Mucosa of stomach (tissue), 1 donor: ENCODE results near the gene SAPCD1.
"Not testable (repeated sequence)": the region's sequence is repeated elsewhere in the genome, so short reads cannot be mapped to it uniquely, and the experiment has no call there.

ENCODE experiments used
- H3K27me3 ChIP-seq: one replicate; pipeline ENCODE4 v1.7.0; 2013; ENCODE audit warnings: mild to moderate bottlenecking, low read length; ENCODE audit not compliant: control insufficient read depth, insufficient read depth
- H3K36me3 ChIP-seq: one replicate; pipeline ENCODE4 v1.7.0; 2013; ENCODE audit warnings: low read length; ENCODE audit not compliant: control insufficient read depth, insufficient read depth
- H3K4me1 ChIP-seq: one replicate; pipeline ENCODE4 v1.7.0; 2013; ENCODE audit warnings: mild to moderate bottlenecking, low read length; ENCODE audit not compliant: control insufficient read depth, insufficient read depth
- H3K4me3 ChIP-seq: one replicate; pipeline ENCODE4 v1.7.0; 2013; ENCODE audit warnings: low read length
- H3K9ac ChIP-seq: one replicate; pipeline ENCODE4 v1.7.0; 2013; ENCODE audit warnings: mild to moderate bottlenecking, low read length, moderate library complexity
- H3K9me3 ChIP-seq: one replicate; pipeline ENCODE4 v1.7.0; 2013; ENCODE audit warnings: mild to moderate bottlenecking, low read length, moderate library complexity; ENCODE audit not compliant: control insufficient read depth
- donor health status: Pancreatic carcinoma.

The SAPCD1 gene

GRCh38 chr6:31792090-31792374 is 29.6 kb downstream of the SAPCD1 start:
- H3K27me3 ChIP-seq = no peaks in the 10 kb centered on the region
- peaks cover 9% of the 10 kb centered on the region for H3K4me1 ChIP-seq
- no peak overlapping the region for H3K9ac ChIP-seq
- H3K9me3 ChIP-seq = no peaks in the 10 kb centered on the region
- no peaks in the 10 kb centered on the region for H3K36me3 ChIP-seq
- no peak overlapping the region for H3K4me3 ChIP-seq

- Histone ChIP-seq H3K4me3 (no peak overlapping the region), H3K4me1 (peaks cover 9% of the 10 kb centered on the region), H3K9me3 (no peaks in the 10 kb centered on the region), H3K27me3 (no peaks in the 10 kb centered on the region), H3K36me3 (no peaks in the 10 kb centered on the region), H3K9ac (no peak overlapping the region)
Measured at GRCh38 chr6:31792761-31793171, 30.3 kb downstream of the SAPCD1 start.

GRCh38 chr6:31793927-31794245 is 31.4 kb downstream of the SAPCD1 start:
- H3K36me3 ChIP-seq, H3K9me3 ChIP-seq, H3K27me3 ChIP-seq, H3K4me3 ChIP-seq, H3K4me1 ChIP-seq: not testable (repeated sequence)
- H3K9ac ChIP-seq = peak overlapping the region; percentile 98

- Histone ChIP-seq H3K4me1 (peaks cover 9% of the 10 kb centered on the region), H3K4me3 (peak overlapping the region; percentile 77), H3K9me3 (no peaks in the 10 kb centered on the region), H3K36me3 (no peaks in the 10 kb centered on the region), H3K9ac (peak overlapping the region; percentile 98), H3K27me3 (no peaks in the 10 kb centered on the region)
Measured at GRCh38 chr6:31794294-31794865, 31.9 kb downstream of the SAPCD1 start.

- Histone ChIP-seq H3K36me3 (no peaks in the 10 kb centered on the region), H3K4me3 (peak overlapping the region; percentile 77), H3K9ac (peak overlapping the region; percentile 98), H3K9me3 (no peaks in the 10 kb centered on the region), H3K27me3 (no peaks in the 10 kb centered on the region), H3K4me1 (peaks cover 9% of the 10 kb centered on the region)
Measured at GRCh38 chr6:31794866-31795615, 32.6 kb downstream of the SAPCD1 start.

- H3K4me1 ChIP-seq = peaks cover 9% of the 10 kb centered on the region
- H3K9me3 ChIP-seq = no peaks in the 10 kb centered on the region
- peak within 1 kb of the TSS; percentile 77 for H3K4me3 ChIP-seq
- H3K27me3 ChIP-seq = no peaks in the 10 kb centered on the region
- H3K36me3 ChIP-seq = no peaks in the 10 kb centered on the region
- H3K9ac ChIP-seq = peak within 1 kb of the TSS; percentile 98
Measured at GRCh38 chr6:31795616-31796298, 33.3 kb downstream of the SAPCD1 start, which contains the start of gene VARS1. Gene VARS1 (minus strand): TSS chr6:31795752. CDS start chr6:31795217, 535 bp downstream.

- Histone ChIP-seq H3K9me3 (no peaks in the 10 kb centered on the region), H3K9ac (no peak overlapping the region), H3K36me3 (no peaks in the 10 kb centered on the region), H3K27me3 (no peaks in the 10 kb centered on the region), H3K4me3 (no peak overlapping the region), H3K4me1 (peaks cover 9% of the 10 kb centered on the region)
Measured at GRCh38 chr6:31796993-31797385, 34.5 kb downstream of the SAPCD1 start.

- Histone ChIP-seq H3K4me1 (peaks cover 9% of the 10 kb centered on the region), H3K36me3 (no peaks in the 10 kb centered on the region), H3K9me3 (no peaks in the 10 kb centered on the region), H3K9ac (no peak overlapping the region), H3K27me3 (no peaks in the 10 kb centered on the region), H3K4me3 (no peak overlapping the region)
Measured at GRCh38 chr6:31797588-31797987, 35.1 kb downstream of the SAPCD1 start.

GRCh38 chr6:31799781-31800180 is 37.3 kb downstream of the SAPCD1 start:
- no peak overlapping the region for H3K9ac ChIP-seq

GRCh38 chr6:31801031-31801927 is 38.8 kb downstream of the SAPCD1 start:
- not testable (repeated sequence) for H3K9ac ChIP-seq, H3K9me3 ChIP-seq, H3K36me3 ChIP-seq, H3K4me1 ChIP-seq, H3K27me3 ChIP-seq, H3K4me3 ChIP-seq

More at GRCh38 chr6:31799781-31800180, 37.3 kb downstream of the SAPCD1 start:
- no peaks in the 10 kb centered on the region for H3K27me3 ChIP-seq
- no peaks in the 10 kb centered on the region for H3K36me3 ChIP-seq
- peaks cover 1% of the 10 kb centered on the region for H3K4me1 ChIP-seq
- H3K9me3 ChIP-seq = no peaks in the 10 kb centered on the region
- no peak overlapping the region for H3K4me3 ChIP-seq

GRCh38 chr6:31805939-31806469 is 43.5 kb downstream of the SAPCD1 start:
- peak overlapping the region; percentile 37 for H3K4me3 ChIP-seq
- H3K36me3 ChIP-seq = no peaks in the 10 kb centered on the region
- peaks cover 14% of the 10 kb centered on the region for H3K4me1 ChIP-seq
- no peaks in the 10 kb centered on the region for H3K27me3 ChIP-seq
- H3K9me3 ChIP-seq = no peaks in the 10 kb centered on the region
- H3K9ac ChIP-seq = peak overlapping the region; percentile 78
